Panc1 (cell line): ENCODE results near the gene ZNF354B. TPM values are rescaled to one million over a fixed set of nuclear protein-coding genes. Genes with fewer than 3 reads are reported as not detected.
"Not testable (repeated sequence)": the region's sequence is repeated elsewhere in the genome, so short reads cannot be mapped to it uniquely, and the experiment has no call there.

Experiments used
- ATAC-seq: fragments of 200-7000 bp; cut with Tn5 transposase; 2 replicates; pipeline ENCODE4 v1.9.1; 2020; ENCODE audit warnings: mild to moderate bottlenecking, moderate library complexity
- BruUV-seq: library from RNA; stranded (reverse); fragments of 400-500 nt; replicated peaks from 2 replicates; lab custom pipeline; 2021; lab: Mats Ljungman, UMichigan
- CTCF ChIA-PET: fragments of 300-600 bp; sonication (Branson Sonifier 250); formaldehyde crosslinking; loops from one replicate; lab custom pipeline; 2022; ENCODE audit warnings: antibody characterized with exemption; lab: Charles Lee
- POLR2A ChIA-PET: fragments of 300-600 bp; sonication (Branson Sonifier 250); formaldehyde crosslinking; loops from one replicate; lab custom pipeline; 2022; ENCODE audit warnings: antibody characterized with exemption; lab: Charles Lee
- DNase-seq: peaks from one replicate; pipeline ENCODE4 v3.0.0-alpha.2; 2010; ENCODE audit warnings: low read depth, low spot score
- H3K27ac ChIP-seq: 2 replicates; pipeline ENCODE4 v1.5.1; 2011; ENCODE audit warnings: mild to moderate bottlenecking, low read length, inconsistent platforms
- H3K27me3 ChIP-seq: fragments of 200-500 bp; sonication (Bioruptor generic); 2 replicates; pipeline ENCODE4 v1.6.0; 2014; ENCODE audit warnings: low read length, inconsistent platforms; ENCODE audit not compliant: control insufficient read depth, insufficient read depth
- H3K36me3 ChIP-seq: fragments of 200-500 bp; sonication (Bioruptor generic); 2 replicates; pipeline ENCODE4 v1.5.1; 2014; ENCODE audit warnings: inconsistent platforms, mild to moderate bottlenecking, low read length, moderate library complexity; ENCODE audit not compliant: control insufficient read depth, insufficient read depth
- H3K4me1 ChIP-seq: 2 replicates; pipeline ENCODE4 v1.5.1; 2011; ENCODE audit warnings: inconsistent platforms, mild to moderate bottlenecking, low read length, moderate library complexity; ENCODE audit not compliant: control insufficient read depth, insufficient read depth
- H3K4me3 ChIP-seq, 2 experiments: 2 replicates each; pipeline ENCODE4 v1.5.1; 2011 to 2012; ENCODE audit warnings: low read depth in 2 of 2, low read length in 2 of 2, mild to moderate bottlenecking in 2 of 2, inconsistent platforms in 1 of 2, moderate library complexity in 1 of 2
- H3K9me3 ChIP-seq: fragments of 200-500 bp; sonication (Bioruptor generic); 2 replicates; pipeline ENCODE4 v1.5.1; 2014; ENCODE audit warnings: low read depth, mild to moderate bottlenecking, inconsistent platforms, low read length, moderate library complexity; ENCODE audit not compliant: control insufficient read depth, insufficient read depth
- CTCF ChIP-seq: fragments of 450-650 bp; IDR thresholded peaks from 2 replicates; pipeline ENCODE4 v1.5.1; 2017; ENCODE audit warnings: mild to moderate bottlenecking
- POLR2AphosphoS5 ChIP-seq: IDR thresholded peaks from 2 replicates; pipeline ENCODE4 v1.6.1; 2012; ENCODE audit warnings: mild to moderate bottlenecking, low read depth, low read length, moderate library complexity
- SIN3A ChIP-seq: IDR thresholded peaks from 2 replicates; pipeline ENCODE4 v1.6.1; 2012; ENCODE audit warnings: low read depth, mild to moderate bottlenecking, low read length, moderate library complexity, borderline replicate concordance; ENCODE audit not compliant: insufficient read depth
- TCF7L2 ChIP-seq: IDR thresholded peaks from 2 replicates; pipeline ENCODE4 v1.6.1; 2011; ENCODE audit warnings: mild to moderate bottlenecking, low read depth, low read length, inconsistent platforms
- in situ Hi-C: cut with HindIII; loops from 2 replicates; pipeline ENCODE4 v1.10.0; 2016; ENCODE audit warnings: low sequenced_read_pairs, low pct_unique_long_range_greater_than_20kb
- intact Hi-C: fragments of 100-400 bp; cut with micrococcal nuclease; formaldehyde crosslinking; loops from one replicate; pipeline ENCODE4 v1.10.0; 2022; ENCODE audit not compliant: unreplicated experiment
- total RNA-seq: library from RNA; stranded (reverse); gene quantifications from one replicate; pipeline ENCODE4 v1.2.1, GENCODE V29; 2021; ENCODE audit not compliant: unreplicated experiment
- TF ChIP-seq, protein P1 (sequence below), 2 experiments: IDR thresholded peaks; 2 replicates each; pipeline ENCODE4 v1.6.1; 2011 to 2012; ENCODE audit warnings: low read depth in 2 of 2, control low read depth in 1 of 2, low read length in 1 of 2, mild to moderate bottlenecking in 1 of 2, moderate library complexity in 1 of 2; ENCODE audit not compliant: insufficient read depth in 1 of 2

Gene ZNF354B
- total RNA-seq, 1 experiment from 2014 or later, result 33.0 TPM

GRCh38 chr5:178836628-178837027 lies 23.1 kb upstream of the ZNF354B start:
- no TSS peak for BruUV-seq
- ChIA-PET POLR2A (no interaction called here), CTCF (no interaction called here)

DNA sequence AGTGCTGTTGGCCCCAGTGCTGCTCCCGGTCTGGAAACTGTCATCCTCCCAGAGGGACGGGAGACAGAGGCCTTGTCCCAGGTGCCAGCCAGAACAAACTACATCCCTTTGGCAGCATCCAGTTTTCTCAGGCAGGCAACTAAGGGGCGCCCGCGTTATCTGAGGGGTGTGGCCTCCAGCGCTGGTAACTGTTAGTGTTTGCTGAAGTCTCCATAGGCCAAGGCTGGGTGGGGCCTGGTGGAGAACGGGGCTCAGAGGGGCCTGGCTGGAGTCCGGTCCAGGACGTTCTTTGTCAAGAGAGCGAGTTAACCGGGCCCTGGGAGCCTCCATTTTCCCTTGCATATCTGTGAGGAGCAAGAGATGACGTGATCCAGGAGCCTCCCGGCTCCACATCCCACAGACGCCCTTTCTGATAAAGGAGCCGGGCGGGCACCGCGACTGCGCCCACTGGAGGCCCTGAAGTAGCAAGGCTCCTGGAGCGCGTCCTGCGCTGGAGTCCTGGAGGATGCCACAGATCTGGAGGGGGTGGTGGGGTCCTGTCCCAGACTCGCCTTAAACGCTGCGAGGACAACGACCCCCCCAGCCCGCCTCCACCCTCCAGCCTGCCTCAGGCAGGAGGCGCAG lies 20.9 kb upstream of the ZNF354B start:
- H3K36me3 ChIP-seq, POLR2A ChIA-PET, in situ Hi-C loops, H3K27me3 ChIP-seq, H3K4me3 ChIP-seq, H3K27ac ChIP-seq, intact Hi-C loops, H3K9me3 ChIP-seq, DNase-seq, H3K4me1 ChIP-seq, BruUV-seq: not testable (repeated sequence)
- CTCF ChIA-PET, result interaction anchor here (0.8 kb wide), 1 partner anchor 1835 kb away, joined by 6 read pairs; no protein-coding TSS in a partner anchor
- ATAC-seq, result 0 out of 2 replicates have a peak, but pooled peaks have one; percentile 41

More at GRCh38 chr5:178836628-178837027, 23.1 kb upstream of the ZNF354B start:
- Histone ChIP-seq H3K4me3 (no peak overlapping the region), H3K4me1 (no peaks in the 10 kb centered on the region), H3K27ac (no peak overlapping the region), H3K27me3 (no peaks in the 10 kb centered on the region), H3K9me3 (no peaks in the 10 kb centered on the region), H3K36me3 (no peaks in the 10 kb centered on the region)
- TF ChIP-seq, protein P1, sequence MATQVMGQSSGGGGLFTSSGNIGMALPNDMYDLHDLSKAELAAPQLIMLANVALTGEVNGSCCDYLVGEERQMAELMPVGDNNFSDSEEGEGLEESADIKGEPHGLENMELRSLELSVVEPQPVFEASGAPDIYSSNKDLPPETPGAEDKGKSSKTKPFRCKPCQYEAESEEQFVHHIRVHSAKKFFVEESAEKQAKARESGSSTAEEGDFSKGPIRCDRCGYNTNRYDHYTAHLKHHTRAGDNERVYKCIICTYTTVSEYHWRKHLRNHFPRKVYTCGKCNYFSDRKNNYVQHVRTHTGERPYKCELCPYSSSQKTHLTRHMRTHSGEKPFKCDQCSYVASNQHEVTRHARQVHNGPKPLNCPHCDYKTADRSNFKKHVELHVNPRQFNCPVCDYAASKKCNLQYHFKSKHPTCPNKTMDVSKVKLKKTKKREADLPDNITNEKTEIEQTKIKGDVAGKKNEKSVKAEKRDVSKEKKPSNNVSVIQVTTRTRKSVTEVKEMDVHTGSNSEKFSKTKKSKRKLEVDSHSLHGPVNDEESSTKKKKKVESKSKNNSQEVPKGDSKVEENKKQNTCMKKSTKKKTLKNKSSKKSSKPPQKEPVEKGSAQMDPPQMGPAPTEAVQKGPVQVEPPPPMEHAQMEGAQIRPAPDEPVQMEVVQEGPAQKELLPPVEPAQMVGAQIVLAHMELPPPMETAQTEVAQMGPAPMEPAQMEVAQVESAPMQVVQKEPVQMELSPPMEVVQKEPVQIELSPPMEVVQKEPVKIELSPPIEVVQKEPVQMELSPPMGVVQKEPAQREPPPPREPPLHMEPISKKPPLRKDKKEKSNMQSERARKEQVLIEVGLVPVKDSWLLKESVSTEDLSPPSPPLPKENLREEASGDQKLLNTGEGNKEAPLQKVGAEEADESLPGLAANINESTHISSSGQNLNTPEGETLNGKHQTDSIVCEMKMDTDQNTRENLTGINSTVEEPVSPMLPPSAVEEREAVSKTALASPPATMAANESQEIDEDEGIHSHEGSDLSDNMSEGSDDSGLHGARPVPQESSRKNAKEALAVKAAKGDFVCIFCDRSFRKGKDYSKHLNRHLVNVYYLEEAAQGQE (IDR thresholded peaks at IDR 0.05; ENCODE audit: insufficient read depth in 1 of 2, low read depth in 2 of 2, low read length in 1 of 2), result no peak
- TF ChIP-seq TCF7L2 (no peak), CTCF (no peak), POLR2AphosphoS5 (no peak), SIN3A (no peak)
- in situ Hi-C loops (no loop called here), intact Hi-C loops (no loop called here)
- DNase-seq (no peak), ATAC-seq (no peak)

DNA sequence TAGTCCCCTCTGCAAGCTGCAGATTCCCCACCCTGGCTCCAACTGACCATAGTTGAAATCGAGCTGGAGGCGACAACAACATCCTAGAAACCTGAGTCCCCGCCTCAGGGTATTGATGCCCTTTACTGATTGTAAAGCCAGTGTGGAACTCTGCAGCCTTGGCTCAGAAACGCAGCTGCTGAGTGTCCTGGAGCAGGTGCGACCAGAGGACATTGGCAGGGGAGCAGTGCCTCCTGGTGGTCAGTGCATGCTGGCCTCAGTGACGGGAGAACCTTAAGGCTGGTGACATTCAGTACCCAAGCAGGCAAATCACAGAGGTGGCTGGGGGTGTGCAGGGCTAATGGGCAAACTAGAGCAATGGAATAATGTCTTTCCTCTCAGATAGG lies 20.4 kb upstream of the ZNF354B start:
- no peaks in the 10 kb centered on the region for H3K27me3 ChIP-seq
- TF ChIP-seq TCF7L2 (no peak), CTCF (peak; percentile 69)
- TF ChIP-seq, protein P1 (IDR thresholded peaks at IDR 0.05; ENCODE audit: insufficient read depth in 1 of 2, low read depth in 2 of 2, low read length in 1 of 2), result no peak
- peak; percentile 89 for ATAC-seq
- no peaks in the 10 kb centered on the region for H3K9me3 ChIP-seq
- H3K27ac ChIP-seq, result no peak overlapping the region
- H3K4me1 ChIP-seq, result no peaks in the 10 kb centered on the region
- no TSS peak for BruUV-seq
- intact Hi-C loops (no loop called here), in situ Hi-C loops (no loop called here)
- DNase-seq, result no peak
- no peak overlapping the region for H3K4me3 ChIP-seq
- ChIA-PET POLR2A (no interaction called here), CTCF (interaction anchor here (0.8 kb wide), 1 partner anchor 1835 kb away, joined by 6 read pairs; no protein-coding TSS in a partner anchor)
- no peaks in the 10 kb centered on the region for H3K36me3 ChIP-seq
